Caco-2 (cell line): ENCODE data around the gene LY9. TPM values are rescaled to one million over a fixed set of nuclear protein-coding genes. Genes with fewer than 3 reads are reported as not detected.

Experiments
- BruUV-seq: library from RNA; stranded (reverse); fragments of 400-500 nt; replicated peaks from 2 replicates; lab custom pipeline; 2021; lab: Mats Ljungman, UMichigan
- CTCF ChIA-PET: fragments of 300-600 bp; sonication (Branson Sonifier 250); formaldehyde crosslinking; loops from one replicate; lab custom pipeline; 2022; ENCODE audit warnings: antibody characterized with exemption; lab: Charles Lee
- POLR2A ChIA-PET: fragments of 300-600 bp; sonication (Branson Sonifier 250); formaldehyde crosslinking; loops from one replicate; lab custom pipeline; 2022; ENCODE audit warnings: antibody characterized with exemption; lab: Charles Lee
- DNase-seq, 2 experiments: peaks; one replicate each; pipeline versions ENCODE4 v3.0.0 to v3.0.0-alpha.2; 2020 to 2022
- H3K27me3 ChIP-seq: replicated peaks from 2 replicates; pipeline ENCODE4 v1.6.0; 2011; ENCODE audit warnings: low read length; ENCODE audit not compliant: control insufficient read depth, insufficient read depth
- H3K36me3 ChIP-seq: 2 replicates; pipeline ENCODE4 v1.5.1; 2011; ENCODE audit warnings: low read length; ENCODE audit not compliant: control insufficient read depth, insufficient read depth
- H3K4me1 ChIP-seq: fragments of 250-450 bp; sonication (Bioruptor Pico); 2 replicates; pipeline ENCODE4 v1.5.1; 2020; ENCODE audit warnings: mild to moderate bottlenecking
- H3K4me3 ChIP-seq: 2 replicates; pipeline ENCODE4 v1.5.1; 2011; ENCODE audit warnings: low read depth, mild to moderate bottlenecking, control low read depth, low read length
- H3K9me3 ChIP-seq: fragments of 250-450 bp; sonication (Bioruptor Pico); 2 replicates; pipeline ENCODE4 v1.5.1; 2020; ENCODE audit warnings: mild to moderate bottlenecking, moderate library complexity
- H3K27ac Mint-ChIP-seq: one replicate; pipeline ENCODE4 v1.8.0; 2022; ENCODE audit warnings: mixed read lengths; ENCODE audit not compliant: unreplicated experiment
- H3K27me3 Mint-ChIP-seq: one replicate; pipeline ENCODE4 v1.8.0; 2022; ENCODE audit warnings: mixed read lengths; ENCODE audit not compliant: insufficient read depth, unreplicated experiment
- H3K36me3 Mint-ChIP-seq: one replicate; pipeline ENCODE4 v1.8.0; 2022; ENCODE audit warnings: mild to moderate bottlenecking, mixed read lengths; ENCODE audit not compliant: insufficient read depth, unreplicated experiment
- H3K4me1 Mint-ChIP-seq: one replicate; pipeline ENCODE4 v1.8.0; 2022; ENCODE audit warnings: low read depth, mixed read lengths; ENCODE audit not compliant: unreplicated experiment
- H3K4me3 Mint-ChIP-seq: one replicate; pipeline ENCODE4 v1.8.0; 2022; ENCODE audit warnings: mild to moderate bottlenecking, moderate library complexity, mixed read lengths; ENCODE audit not compliant: unreplicated experiment
- H3K9me3 Mint-ChIP-seq: one replicate; pipeline ENCODE4 v1.8.0; 2022; ENCODE audit warnings: mixed read lengths; ENCODE audit not compliant: unreplicated experiment
- intact Hi-C: fragments of 100-400 bp; cut with micrococcal nuclease; formaldehyde crosslinking; loops from one replicate; pipeline ENCODE4 v1.10.0; 2022; ENCODE audit not compliant: unreplicated experiment
- total RNA-seq: library from RNA; stranded (reverse); gene quantifications from 2 replicates; pipeline ENCODE4 v1.2.3, GENCODE V29; 2022
- TF ChIP-seq, protein P1 (sequence below), 2 experiments: fragments of 200-600 bp in 1 of 2; IDR thresholded peaks; 1 replicate in 1 of 2; 2 replicates in 1 of 2; pipeline versions ENCODE4 v1.5.1 to v1.8.0; 2011 to 2022; ENCODE audit warnings: antibody characterized with exemption in 1 of 2, control low read depth in 1 of 2, inconsistent platforms in 1 of 2, low read depth in 1 of 2, low read length in 1 of 2, mild to moderate bottlenecking in 1 of 2, moderate library complexity in 1 of 2; ENCODE audit not compliant: insufficient read depth in 1 of 2, severe bottlenecking in 1 of 2, unreplicated experiment in 1 of 2

Gene LY9
- total RNA-seq, 1 experiment from 2014 or later: not detected

- no peak overlapping the region for H3K4me3 Mint-ChIP-seq
- Histone ChIP-seq H3K4me1 (no peaks in the 10 kb centered on the region), H3K9me3 (peaks cover 11% of the 10 kb centered on the region; the same call in 1 of the 2 replicates), H3K27me3 (no peaks in the 10 kb centered on the region), H3K4me3 (no peak overlapping the region), H3K36me3 (no peaks in the 10 kb centered on the region)
- TF ChIP-seq, protein P1, sequence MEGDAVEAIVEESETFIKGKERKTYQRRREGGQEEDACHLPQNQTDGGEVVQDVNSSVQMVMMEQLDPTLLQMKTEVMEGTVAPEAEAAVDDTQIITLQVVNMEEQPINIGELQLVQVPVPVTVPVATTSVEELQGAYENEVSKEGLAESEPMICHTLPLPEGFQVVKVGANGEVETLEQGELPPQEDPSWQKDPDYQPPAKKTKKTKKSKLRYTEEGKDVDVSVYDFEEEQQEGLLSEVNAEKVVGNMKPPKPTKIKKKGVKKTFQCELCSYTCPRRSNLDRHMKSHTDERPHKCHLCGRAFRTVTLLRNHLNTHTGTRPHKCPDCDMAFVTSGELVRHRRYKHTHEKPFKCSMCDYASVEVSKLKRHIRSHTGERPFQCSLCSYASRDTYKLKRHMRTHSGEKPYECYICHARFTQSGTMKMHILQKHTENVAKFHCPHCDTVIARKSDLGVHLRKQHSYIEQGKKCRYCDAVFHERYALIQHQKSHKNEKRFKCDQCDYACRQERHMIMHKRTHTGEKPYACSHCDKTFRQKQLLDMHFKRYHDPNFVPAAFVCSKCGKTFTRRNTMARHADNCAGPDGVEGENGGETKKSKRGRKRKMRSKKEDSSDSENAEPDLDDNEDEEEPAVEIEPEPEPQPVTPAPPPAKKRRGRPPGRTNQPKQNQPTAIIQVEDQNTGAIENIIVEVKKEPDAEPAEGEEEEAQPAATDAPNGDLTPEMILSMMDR (IDR thresholded peaks at IDR 0.05; ENCODE audit: insufficient read depth in 1 of 2, low read depth in 1 of 2, low read length in 1 of 2, severe bottlenecking in 1 of 2, unreplicated experiment in 1 of 2): no peak
- no peaks in the 10 kb centered on the region for H3K4me1 Mint-ChIP-seq
- H3K36me3 Mint-ChIP-seq: no peaks in the 10 kb centered on the region
- no peak for DNase-seq
- no peaks in the 10 kb centered on the region for H3K27me3 Mint-ChIP-seq
- H3K27ac Mint-ChIP-seq: no peak overlapping the region
- ChIA-PET POLR2A (no interaction called here), CTCF (no interaction called here)
- BruUV-seq: no TSS peak
- intact Hi-C loops: no loop called here
- peaks cover 22% of the 10 kb centered on the region for H3K9me3 Mint-ChIP-seq
These were observed 6.0 kb downstream of the LY9 start for GRCh38 chr1:160801836-160802580.

GRCh38 chr1:160806109-160806665 is 10.2 kb downstream of the LY9 start:
- ChIA-PET CTCF (no interaction called here), POLR2A (no interaction called here)
- peaks cover 14% of the 10 kb centered on the region; the same call in 1 of the 2 replicates for H3K9me3 ChIP-seq
- Mint-ChIP-seq H3K4me3 (no peak overlapping the region), H3K27me3 (no peaks in the 10 kb centered on the region), H3K27ac (no peak overlapping the region), H3K9me3 (peaks cover 26% of the 10 kb centered on the region), H3K4me1 (peaks cover 12% of the 10 kb centered on the region), H3K36me3 (no peaks in the 10 kb centered on the region)
- peaks cover 14% of the 10 kb centered on the region for H3K4me1 ChIP-seq
- DNase-seq: no peak
- no peak overlapping the region for H3K4me3 ChIP-seq
- no peaks in the 10 kb centered on the region for H3K27me3 ChIP-seq
- TF ChIP-seq, protein P1 (IDR thresholded peaks at IDR 0.05; ENCODE audit: insufficient read depth in 1 of 2, low read depth in 1 of 2, low read length in 1 of 2, severe bottlenecking in 1 of 2, unreplicated experiment in 1 of 2): peak in 1 of 2 experiments; percentile 22
- intact Hi-C loops: no loop called here
- BruUV-seq: no TSS peak
- H3K36me3 ChIP-seq: no peaks in the 10 kb centered on the region

- Histone ChIP-seq H3K36me3 (no peaks in the 10 kb centered on the region), H3K4me1 (peaks cover 16% of the 10 kb centered on the region), H3K9me3 (peaks cover 14% of the 10 kb centered on the region; the same call in 1 of the 2 replicates), H3K27me3 (no peaks in the 10 kb centered on the region), H3K4me3 (no peak overlapping the region)
- Mint-ChIP-seq H3K9me3 (peaks cover 31% of the 10 kb centered on the region), H3K27me3 (no peaks in the 10 kb centered on the region), H3K4me1 (peaks cover 18% of the 10 kb centered on the region), H3K27ac (no peak overlapping the region), H3K36me3 (no peaks in the 10 kb centered on the region), H3K4me3 (no peak overlapping the region)
- TF ChIP-seq, protein P1 (IDR thresholded peaks at IDR 0.05; ENCODE audit: insufficient read depth in 1 of 2, low read depth in 1 of 2, low read length in 1 of 2, severe bottlenecking in 1 of 2, unreplicated experiment in 1 of 2): no peak
- no TSS peak for BruUV-seq
- ChIA-PET POLR2A (no interaction called here), CTCF (no interaction called here)
- no peak for DNase-seq
- intact Hi-C loops: no loop called here
These were observed 10.8 kb downstream of the LY9 start for GRCh38 chr1:160806784-160807183.
